Stimulated activated CD8-positive, alpha-beta memory T cell treated with anti-CD3 and anti-CD28 coated beads, Interleukin-7, amount 100 ng/mL, for 1 hour (primary cell): ENCODE data around the gene TMSB10.
"Not testable (repeated sequence)": the region's sequence is repeated elsewhere in the genome, so short reads cannot be mapped to it uniquely, and the experiment has no call there.

Experiments
- DNase-seq, 2 donors: peaks; one replicate each; pipeline ENCODE4 v3.0.0-alpha.2; 2020; ENCODE audit warnings: low read depth in 2 of 2

TMSB10 gene

DNA sequence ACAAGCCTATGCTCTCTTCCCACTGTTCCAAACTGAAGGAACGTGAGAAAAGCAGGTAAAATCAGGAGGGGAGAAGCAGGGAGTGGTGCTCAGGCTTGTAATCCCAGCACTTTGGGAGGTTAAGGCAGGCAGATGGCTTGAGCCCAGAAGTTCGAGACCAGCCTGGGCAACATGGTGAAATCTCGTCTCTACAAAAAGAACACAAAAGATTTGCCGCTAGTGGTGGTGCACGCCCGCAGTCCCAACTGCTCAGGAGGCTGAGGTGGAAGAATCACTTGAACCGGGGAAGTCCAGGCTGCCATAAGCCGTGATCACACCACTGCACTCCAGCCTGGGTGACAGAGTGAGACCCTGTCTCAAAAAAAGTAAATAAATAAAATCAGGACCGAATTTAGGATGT is 1.3 kb upstream of the TMSB10 start:
- no peak for DNase-seq

DNA sequence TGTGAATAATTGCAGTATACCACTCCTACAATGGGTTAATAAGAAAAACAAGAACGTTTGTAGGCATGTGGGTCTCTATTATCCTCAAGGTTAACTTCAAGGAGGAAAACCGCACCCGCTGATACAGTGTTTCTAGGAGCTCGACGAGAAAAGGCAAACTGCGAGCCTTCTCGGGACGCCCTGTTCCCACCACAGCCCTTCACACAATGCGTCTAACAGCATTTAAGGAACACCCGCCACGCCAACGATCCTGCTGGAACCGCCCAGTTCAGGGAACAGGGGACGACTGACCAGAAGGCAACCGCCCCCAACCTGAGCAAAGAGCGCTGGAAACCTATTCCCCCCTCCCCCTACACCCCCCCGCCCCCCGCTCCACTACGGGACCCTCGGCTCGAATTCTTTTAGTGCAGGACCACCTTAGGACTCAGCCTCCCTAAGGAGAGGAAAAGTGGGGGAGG is 710 bp upstream of the TMSB10 start:
- no peak for DNase-seq

DNA sequence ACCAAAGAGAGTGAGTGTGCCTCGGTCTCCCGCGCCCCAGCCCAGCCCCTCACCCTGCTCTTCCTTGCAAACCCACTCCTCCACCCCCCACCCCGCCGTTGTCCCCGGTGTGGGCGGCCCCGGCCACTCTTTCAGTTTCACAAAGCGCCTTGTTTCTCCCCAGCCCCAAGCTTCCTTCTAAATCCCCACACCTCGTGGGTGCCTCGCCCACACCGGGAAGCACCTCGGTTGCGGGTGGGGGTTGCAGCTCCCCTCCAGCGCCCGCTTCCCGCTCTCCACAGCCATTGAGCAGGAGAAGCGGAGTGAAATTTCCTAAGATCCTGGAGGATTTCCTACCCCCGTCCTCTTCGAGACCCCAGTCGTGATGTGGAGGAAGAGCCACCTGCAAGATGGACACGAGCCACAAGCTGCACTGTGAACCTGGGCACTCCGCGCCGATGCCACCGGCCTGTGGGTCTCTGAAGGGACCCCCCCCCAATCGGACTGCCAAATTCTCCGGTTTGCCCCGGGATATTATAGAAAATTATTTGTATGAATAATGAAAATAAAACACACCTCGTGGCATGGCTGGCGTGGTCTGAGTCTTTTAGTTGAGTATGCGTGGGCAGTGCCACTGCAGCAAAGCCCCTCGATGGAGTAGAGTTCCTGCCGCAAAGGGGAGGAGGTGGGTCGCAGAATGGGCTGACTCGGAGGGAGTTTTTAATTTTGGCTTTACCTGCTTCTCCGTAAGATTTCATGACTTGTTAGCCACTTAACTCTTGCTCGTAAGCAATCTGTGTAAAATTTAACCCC is 848 bp downstream of the TMSB10 start:
- no peak for DNase-seq

DNA sequence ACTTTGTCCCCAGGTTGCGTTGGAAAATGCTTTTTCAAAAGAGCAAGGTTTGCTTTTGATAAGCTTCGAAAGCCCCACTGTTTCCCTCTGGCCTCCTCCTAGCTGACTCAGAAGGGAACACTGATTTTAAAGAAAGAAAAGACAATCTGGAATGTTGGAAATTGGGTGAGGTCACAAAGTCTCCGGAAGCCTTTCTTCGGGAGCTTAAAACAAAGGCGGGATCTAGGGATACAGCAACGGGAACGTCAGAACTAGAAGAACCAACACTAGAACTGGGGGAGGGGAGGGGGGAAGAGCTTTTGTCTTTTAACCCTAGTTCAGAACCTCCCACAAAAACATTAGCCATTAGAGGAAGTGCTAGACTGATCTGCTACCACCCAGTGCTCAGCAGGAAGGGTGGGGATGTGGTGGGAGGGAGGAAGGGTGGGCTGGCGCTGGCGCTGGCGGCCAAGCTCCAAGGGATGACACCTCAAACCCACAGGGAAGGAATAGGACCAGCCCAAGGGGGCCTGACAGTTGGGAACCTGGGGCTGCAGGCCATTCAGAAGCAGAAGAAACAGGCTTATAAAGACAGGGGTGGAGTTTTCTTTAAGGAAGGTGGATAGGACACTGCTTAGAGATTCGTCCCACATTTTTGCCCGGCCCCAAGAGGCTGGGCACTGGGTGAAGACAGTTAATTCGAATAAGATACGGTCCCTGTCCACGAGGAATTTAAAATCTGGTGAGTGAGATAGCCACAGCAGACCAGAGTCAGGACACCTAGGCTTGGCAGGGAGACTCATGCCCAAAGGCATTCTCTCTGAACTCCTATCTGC is 1.7 kb downstream of the TMSB10 start:
- no peak for DNase-seq

DNA sequence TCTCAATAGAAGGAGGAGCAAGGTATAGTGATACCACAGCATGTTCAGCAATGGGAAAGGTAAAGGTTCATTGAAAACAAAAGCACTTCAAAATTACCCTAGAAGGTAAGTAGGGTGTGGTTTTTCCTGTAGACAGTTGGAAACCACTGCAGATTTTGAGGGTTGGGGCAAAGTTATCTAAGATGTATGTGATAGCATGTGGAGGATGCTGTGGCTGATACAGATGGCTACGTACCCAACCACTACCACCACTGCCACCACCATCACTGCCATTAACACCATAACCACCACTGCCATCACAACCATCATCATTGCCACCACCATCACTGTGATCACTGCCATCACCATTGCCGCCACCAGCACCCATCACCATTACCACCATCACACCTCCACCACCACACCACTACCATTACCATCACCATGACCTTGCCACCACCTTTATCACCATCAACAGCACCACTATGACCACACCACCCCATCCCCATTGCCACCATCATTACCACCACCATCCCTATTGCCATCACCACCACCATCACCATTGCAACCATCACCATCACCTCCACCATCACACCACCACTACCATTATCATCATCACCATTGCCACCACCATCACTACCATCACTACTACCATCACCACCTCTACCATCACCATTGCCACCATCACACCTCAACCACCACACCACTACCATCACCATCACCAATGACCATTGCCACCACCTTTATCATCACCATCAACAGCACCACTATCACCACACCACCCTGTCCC is 3.7 kb downstream of the TMSB10 start:
- no peak for DNase-seq

DNA sequence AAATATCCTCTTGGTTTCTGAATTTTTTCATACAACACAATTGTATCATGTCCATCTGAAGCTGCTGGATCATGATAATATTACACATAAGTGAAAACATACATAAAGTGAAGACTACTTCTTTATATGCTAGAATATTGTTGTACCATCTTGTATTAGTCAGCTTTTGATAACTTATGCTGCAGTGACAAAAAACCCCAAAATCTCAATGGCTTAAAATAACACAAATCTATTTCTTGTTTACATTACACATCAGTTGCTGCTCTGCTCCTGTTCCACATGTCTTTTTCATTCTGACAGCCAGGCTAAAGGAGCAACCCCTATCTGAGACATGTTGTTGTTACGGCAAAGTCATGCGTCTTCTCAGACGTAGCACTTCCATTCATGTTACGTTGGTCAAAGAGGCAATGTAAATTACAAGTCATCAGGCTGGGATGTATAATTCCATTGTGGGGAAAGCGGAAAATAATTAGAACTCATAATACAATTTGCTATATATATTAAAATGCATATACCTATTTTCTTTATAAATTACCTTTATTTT is 5.8 kb downstream of the TMSB10 start:
- no peak for DNase-seq

DNA sequence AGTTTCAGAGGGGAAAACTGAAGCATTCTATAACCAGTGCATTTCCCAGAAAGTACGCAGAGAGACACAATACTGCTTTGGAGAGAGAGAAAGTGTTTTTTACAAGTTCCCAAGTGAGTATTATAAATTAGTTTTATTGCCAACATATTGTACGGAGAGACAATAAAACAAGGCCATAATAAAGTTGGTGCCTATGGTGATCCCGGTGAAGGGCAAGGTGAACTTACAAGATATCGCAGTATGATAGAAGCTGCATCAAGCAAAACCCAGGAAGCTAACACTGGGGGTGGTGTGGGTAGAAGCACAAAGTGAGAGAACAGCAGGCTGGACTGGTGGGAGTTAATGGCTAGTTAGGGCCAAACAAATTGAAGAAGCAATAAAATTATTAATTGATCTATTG is 7.5 kb downstream of the TMSB10 start:
- no peak for DNase-seq

DNA sequence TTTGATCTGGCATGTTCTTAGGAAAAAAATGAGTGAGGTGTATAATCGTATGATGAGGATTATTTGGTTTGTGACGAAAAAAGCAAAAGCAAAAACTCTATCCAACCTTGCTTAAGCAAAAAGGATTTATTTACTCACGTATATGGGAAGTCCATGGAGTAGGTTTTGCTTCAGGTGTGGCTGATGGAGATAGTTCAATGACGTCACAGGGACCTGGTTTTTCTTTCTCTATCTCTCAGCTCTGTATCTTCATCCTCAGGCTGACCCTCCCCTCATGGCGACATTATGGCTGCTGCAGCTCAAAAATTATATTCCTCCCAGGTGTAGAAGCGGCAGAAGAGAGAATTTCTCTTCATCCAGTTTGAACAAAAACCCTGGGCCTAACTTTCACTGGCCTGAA is 8.9 kb downstream of the TMSB10 start:
- DNase-seq, result no peak

DNA sequence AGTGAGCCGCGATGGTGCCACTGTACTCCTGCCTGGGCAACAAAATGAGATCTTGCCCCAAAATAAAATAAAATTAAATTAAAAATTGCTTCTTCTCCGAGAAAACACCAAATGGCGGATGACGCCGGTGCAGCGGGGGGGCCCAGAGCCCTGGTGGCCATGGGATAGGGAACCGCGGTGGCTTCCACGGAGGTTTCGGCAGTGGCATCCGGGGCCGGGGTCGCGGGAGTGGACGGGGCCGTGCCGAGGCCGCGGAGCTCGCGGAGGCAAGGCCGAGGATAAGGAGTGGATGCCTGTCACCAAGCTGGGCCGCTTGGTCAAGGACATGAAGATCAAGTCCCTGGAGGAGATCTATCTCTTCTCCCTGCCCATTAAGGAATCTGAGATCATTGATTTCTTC is 10.2 kb downstream of the TMSB10 start:
- DNase-seq, result not testable (repeated sequence)

DNA sequence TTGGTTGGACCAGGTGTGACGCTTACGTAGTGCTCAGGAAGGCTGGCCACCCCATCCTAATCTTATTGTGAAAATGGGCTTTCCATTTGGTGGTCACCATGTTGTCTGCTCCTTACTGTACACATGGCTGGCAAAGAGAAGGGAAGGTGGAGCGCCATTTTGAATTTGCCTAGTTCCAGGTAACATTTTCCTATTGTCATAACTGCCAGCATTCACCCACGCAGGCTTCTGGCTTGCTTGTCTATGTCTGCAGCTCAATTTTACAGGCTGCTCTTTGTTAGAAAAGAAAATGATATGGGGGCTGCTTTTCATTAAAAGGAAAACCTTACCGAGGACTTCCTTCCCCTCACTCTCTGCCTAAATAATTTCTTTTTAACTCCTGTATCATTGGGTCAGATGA is 12.4 kb downstream of the TMSB10 start:
- DNase-seq, result not testable (repeated sequence)

DNA sequence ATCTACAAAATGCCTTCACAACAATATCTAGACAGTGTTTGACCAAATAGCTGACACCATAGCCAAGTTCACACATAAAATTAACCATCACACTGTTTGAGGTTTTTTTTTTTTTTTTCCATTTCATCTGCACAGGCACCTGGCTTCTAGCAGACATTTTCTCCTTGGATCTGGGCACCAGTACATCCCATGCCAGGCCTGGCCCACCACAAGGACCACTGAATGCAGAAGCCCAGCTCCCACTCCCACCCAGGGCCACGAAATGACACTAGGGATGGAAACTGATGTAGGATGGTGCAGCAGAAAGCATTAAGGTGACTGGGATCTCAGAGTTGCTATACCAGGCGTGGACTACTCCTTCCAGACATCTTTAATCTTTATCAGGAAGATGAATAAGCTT is 13.0 kb downstream of the TMSB10 start:
- DNase-seq, result no peak

DNA sequence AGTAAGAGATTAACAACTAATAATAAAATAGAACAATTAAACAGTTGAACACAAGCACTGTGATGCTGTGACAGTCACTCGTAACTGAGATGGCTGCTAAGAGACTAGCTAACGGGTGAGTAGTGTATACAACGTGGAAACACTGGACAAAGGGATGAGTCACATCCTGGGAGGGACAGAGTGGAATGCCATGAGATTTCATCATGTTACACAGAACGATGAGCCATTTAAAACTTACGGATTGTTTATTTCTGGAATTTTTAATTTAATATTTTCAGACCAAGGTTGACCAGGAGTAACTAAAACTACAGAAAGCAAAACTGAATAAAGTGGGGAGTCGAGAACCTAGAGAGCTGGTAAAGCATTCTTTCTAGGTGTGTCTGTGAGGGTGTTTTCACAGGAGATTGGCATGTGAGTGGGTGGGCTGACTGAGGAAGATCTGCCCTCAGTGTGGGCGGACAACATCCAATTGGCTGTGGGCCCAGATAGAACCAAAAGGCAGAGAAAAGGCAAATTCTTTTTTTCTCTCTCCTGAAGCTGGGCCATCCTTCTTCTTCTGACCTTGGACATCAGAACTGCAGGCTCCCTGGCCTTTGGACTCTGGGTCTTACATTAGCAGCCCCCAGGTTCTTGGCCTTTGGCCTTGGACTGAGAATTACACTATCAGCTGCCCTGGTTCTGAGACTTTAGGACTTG is 14.6 kb downstream of the TMSB10 start:
- no peak for DNase-seq

DNA sequence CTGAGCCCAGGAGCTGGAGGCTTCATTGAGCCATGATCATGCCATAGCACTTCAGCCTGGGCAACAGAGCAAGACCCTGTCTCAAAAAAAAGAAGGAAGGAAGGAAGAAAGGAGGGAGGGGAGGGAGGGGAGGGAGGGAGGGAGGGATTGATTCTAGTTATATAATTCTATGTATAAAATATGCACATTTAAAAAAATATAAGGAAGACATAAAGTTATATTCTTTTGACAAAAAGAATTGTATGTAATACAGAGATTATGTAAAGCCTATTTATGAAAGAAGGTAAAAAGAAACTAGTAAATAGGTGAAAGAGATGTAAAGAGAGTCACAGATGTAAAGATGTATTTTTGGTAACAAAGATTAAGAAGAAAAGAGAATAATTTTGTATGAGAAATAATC is 17.6 kb downstream of the TMSB10 start:
- DNase-seq, result no peak

DNA sequence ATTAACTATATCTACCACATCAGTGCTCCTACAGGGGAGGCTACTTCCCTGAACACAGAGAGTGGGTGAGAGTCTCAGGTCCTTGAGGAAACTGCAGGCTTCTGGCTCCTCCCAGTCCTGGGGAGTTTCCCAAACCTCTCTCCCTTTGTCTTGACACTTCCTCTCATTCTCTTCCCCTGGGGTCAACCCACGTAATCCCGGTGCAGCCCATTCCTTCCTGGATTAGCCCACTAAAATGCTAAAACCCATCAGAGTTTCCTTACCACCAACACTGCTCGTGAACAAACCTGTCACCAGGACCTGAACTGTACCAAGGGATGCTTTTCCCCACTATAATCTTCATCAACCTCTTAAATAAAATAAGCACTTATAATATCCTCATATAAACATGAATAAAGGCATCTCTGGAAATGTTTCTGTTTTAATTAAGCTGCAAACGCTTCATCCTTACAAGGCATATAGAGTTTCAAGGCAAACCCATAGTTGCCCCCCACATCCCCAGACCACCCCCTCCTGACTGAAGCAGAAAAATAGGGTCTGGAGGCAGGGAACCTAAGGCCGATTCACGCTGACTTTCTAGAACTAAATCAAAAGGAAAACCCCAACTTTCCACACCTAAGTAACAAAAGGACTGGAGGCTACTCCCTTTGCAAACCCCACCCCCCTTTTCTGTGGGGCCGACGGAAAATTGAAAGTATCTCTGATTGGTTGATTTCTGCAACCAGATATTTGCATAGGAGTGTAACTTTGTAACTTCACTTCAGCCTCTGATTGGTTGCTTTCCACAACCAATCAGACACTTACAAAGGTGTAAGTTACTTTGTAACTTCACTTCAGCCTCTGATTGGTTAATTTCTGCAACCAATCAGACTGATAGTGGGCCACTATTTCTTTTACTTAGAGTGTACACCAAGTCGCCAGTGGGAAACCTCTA is 19.0 kb downstream of the TMSB10 start:
- no peak for DNase-seq

DNA sequence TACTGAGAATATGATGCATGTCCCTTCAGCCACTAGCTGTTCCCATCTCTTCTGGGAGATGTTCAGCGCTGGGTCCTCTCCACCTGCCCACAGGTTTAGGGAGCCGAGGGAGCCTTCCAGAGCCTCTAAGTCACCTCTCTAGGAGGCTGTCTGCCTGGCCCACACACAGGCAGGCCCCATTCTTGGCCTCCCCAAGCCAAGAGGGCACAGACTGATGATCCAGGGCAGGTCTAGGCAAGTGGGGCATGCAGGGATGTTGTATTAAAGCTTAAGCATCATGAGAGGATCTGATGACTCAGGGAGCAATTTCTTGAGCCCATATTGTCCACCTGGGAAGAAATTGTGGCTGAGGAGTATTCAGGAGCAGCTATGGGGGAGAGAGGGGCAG is 19.9 kb downstream of the TMSB10 start:
- DNase-seq, result no peak

DNA sequence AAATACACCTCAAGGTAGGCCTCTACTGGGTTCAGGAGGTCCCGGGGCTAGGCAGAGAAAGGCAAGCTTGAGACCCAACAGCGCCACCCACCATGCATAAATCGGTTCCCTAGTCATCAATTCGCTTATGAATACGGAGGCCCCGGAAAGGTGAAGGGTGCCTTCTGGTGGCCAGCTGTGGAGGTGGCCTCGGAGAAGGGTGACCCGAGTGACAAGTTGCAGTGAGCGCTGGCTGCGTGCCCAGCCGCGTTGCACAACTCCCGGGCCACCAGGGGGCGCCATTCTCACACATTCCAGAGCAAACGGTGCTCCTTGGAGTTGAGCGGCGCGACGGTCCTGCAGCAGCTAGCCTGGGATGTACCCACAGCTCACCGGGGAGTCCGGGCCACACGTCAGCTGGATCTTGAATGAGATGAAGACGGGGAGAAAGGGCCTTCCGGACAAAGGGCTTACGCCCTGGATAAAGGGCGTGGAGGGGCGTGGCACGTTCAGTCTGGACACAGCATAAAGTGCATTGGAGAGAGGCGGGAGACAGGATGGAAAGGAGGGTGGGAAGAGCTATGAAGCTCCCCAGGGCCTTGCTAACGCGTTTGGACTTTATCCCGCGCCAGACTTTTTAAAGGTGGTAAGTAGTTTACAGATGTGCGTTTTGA is 20.4 kb downstream of the TMSB10 start:
- DNase-seq, result peak; percentile 95 to 98

DNA sequence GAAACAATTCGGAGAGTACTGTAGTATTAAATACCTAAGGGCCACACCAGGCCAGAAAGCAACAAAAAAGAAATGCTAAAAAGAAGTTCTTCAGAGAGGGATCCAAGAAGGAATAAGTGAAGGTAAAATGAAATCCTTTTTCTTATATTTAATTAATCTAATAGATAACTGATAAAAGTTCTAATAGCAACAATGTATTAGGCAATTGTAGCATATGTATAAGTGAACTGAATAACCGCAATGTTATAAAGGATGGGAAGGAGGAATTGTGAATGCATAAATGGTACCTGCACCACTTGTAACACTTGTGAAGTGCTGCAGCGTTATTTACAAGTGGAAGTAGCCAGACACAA is 21.8 kb downstream of the TMSB10 start:
- no peak for DNase-seq

DNA sequence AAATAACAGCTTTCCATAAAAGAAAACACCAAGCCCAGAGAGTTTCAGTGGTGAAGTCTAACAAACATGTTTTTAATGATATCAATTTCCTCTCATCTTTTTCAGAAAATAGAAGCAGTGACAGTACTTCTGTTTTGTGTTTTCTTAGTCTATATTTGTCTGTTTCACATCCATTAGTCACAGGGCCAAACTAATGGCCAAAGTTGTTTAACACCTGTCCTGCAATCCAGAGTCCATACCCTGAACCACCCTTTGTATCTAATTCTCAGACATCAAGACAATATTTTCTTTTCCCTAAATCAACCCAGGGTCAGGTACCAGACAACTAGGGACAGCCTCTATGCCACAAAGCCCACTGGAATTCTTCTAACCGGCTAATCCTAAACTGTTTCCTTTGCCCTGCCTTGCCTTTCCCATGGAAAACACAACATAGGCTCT is 25.9 kb downstream of the TMSB10 start:
- DNase-seq, result no peak

DNA sequence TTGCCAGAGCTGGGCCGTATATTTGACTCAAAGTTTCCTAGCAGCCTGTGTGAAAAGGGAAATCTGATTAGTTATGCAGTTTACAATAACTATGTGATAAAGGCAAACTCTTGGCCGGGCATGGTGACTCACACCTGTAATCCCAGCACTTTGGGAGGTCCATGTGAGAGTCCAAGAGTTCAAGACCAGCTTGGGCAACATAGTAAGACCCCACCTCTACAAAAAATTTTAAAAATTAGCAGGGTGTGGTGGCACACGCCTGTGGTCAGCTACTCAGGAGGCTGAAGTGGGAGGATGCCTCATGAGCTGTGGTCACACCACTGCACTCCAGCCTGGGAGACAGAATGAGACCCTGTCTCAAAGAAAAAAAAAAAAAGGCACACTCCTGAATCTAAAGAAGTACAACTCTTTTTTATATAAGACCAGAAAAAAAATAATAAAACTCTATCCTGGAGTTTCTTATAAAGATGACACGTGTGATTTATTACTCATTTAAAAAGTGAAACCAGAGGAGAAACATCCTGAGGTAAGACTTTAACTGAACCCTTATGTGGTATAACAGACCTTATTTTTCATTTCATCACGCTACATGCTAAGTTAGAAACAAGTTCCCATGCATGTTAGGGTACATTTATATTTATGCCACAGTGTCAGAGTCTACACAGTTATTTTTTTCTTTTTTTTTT is 32.9 kb downstream of the TMSB10 start:
- DNase-seq, result no peak
